ENCODE results near the gene SLC29A1.

- TF ChIP-seq ZFP3 (CRISPR knock-in tag; IDR thresholded peaks at IDR 0.05) (no peak), ZNF565 (CRISPR knock-in tag; conservative IDR thresholded peaks at IDR 0.05; ENCODE audit: low read depth) (no peak), ZNF70 (CRISPR knock-in tag; IDR thresholded peaks at IDR 0.05) (no peak), RARB (CRISPR knock-in tag; IDR thresholded peaks at IDR 0.05) (no peak), CSDC2 (CRISPR knock-in tag; IDR thresholded peaks at IDR 0.05) (no peak), POU6F1 (CRISPR knock-in tag; IDR thresholded peaks at IDR 0.05; ENCODE audit: borderline replicate concordance, low read depth) (no peak), OSR1 (CRISPR knock-in tag; IDR thresholded peaks at IDR 0.05) (no peak), PATZ1 (CRISPR knock-in tag; IDR thresholded peaks at IDR 0.05; ENCODE audit: borderline replicate concordance) (no peak), GLIS3 (CRISPR knock-in tag; IDR thresholded peaks at IDR 0.05) (no peak)
Measured at GRCh38 chr6:44251576-44252524, 28.5 kb downstream of the SLC29A1 start.
